Epithelial cell of alveolus of lung (primary cell): ENCODE measurements around the gene GPR135. TPM values are rescaled to one million over a fixed set of nuclear protein-coding genes. Genes with fewer than 3 reads are reported as not detected.

ENCODE experiments used
- total RNA-seq: library from RNA; depleted of rRNA; stranded (reverse); fragments of >200 nt; gene quantifications from 2 replicates; pipeline ENCODE4 v1.2.1, GENCODE V29; 2015

The GPR135 gene
- total RNA-seq = 1.0 and 2.6 TPM in 2 replicates

GRCh38 chr14:59465316-59466135 is at the start of gene GPR135:
Gene GPR135 (minus strand): TSS chr14:59465380. CDS start chr14:59465226, 154 bp downstream.

GRCh38 chr14:59483819-59484638 is 18.8 kb upstream of the GPR135 start, which contains the start of the genes JKAMP and L3HYPDH:
Gene JKAMP (plus strand): TSS chr14:59484517. CDS start chr14:59484590, 73 bp downstream.
Gene L3HYPDH (minus strand): TSS chr14:59484408. CDS start chr14:59484316, 92 bp downstream.

Other genes with a start within 250 kb of the GPR135 start
- 21.3 and 38.9 TPM in 2 replicates for gene L3HYPDH, start 19.0 kb upstream of the GPR135 start, total RNA-seq
- 55.5 and 148 TPM in 2 replicates for gene JKAMP, start 19.1 kb upstream of the GPR135 start, total RNA-seq
- gene CCDC175, start 111.4 kb upstream of the GPR135 start, total RNA-seq = not detected in 2 replicates